Upper lobe of right lung (tissue), 1 donor: ENCODE measurements around the gene GLG1. TPM values are rescaled to one million over a fixed set of nuclear protein-coding genes. Genes with fewer than 3 reads are reported as not detected.

Experiments
- ATAC-seq: fragments of 200-7000 bp; cut with Tn5 transposase; one replicate; pipeline ENCODE4 v1.9.1; 2020; ENCODE audit warnings: mild to moderate bottlenecking, moderate library complexity
- DNase-seq: peaks from one replicate; pipeline ENCODE4 v3.0.0-alpha.2; 2020
- H3K27ac ChIP-seq: fragments of 200-600 bp; one replicate; pipeline ENCODE4 v1.8.0; 2022
- H3K27me3 ChIP-seq: fragments of 200-600 bp; one replicate; pipeline ENCODE4 v1.8.0; 2022; ENCODE audit warnings: mild to moderate bottlenecking
- H3K36me3 ChIP-seq: fragments of 200-600 bp; one replicate; pipeline ENCODE4 v1.8.0; 2022
- H3K4me1 ChIP-seq: fragments of 200-600 bp; one replicate; pipeline ENCODE4 v1.8.0; 2022
- H3K4me3 ChIP-seq: fragments of 200-600 bp; one replicate; pipeline ENCODE4 v1.8.0; 2022; ENCODE audit warnings: mild to moderate bottlenecking
- H3K9me3 ChIP-seq: fragments of 200-600 bp; one replicate; pipeline ENCODE4 v1.8.0; 2022
- CTCF ChIP-seq: fragments of 200-600 bp; IDR thresholded peaks from one replicate; pipeline ENCODE4 v1.8.0; 2022; ENCODE audit warnings: antibody characterized with exemption
- intact Hi-C: fragments of 100-400 bp; cut with DNase I; formaldehyde crosslinking; loops from one replicate; pipeline ENCODE4 v1.11.0; 2022
- total RNA-seq: library from RNA; stranded (reverse); fragmentation: NEBNext Ultra II Directional; extraction: Animal tissue kit (Norgen Biotek cat#: 25700); gene quantifications from one replicate; pipeline ENCODE4 v1.2.1, GENCODE V29; 2021
- donor health status: DM: no; HTN: yes; CAD: no; lungs with severe emphysema.

The GLG1 gene
- total RNA-seq, 1 donor from 2014 or later, result 112 TPM

DNA sequence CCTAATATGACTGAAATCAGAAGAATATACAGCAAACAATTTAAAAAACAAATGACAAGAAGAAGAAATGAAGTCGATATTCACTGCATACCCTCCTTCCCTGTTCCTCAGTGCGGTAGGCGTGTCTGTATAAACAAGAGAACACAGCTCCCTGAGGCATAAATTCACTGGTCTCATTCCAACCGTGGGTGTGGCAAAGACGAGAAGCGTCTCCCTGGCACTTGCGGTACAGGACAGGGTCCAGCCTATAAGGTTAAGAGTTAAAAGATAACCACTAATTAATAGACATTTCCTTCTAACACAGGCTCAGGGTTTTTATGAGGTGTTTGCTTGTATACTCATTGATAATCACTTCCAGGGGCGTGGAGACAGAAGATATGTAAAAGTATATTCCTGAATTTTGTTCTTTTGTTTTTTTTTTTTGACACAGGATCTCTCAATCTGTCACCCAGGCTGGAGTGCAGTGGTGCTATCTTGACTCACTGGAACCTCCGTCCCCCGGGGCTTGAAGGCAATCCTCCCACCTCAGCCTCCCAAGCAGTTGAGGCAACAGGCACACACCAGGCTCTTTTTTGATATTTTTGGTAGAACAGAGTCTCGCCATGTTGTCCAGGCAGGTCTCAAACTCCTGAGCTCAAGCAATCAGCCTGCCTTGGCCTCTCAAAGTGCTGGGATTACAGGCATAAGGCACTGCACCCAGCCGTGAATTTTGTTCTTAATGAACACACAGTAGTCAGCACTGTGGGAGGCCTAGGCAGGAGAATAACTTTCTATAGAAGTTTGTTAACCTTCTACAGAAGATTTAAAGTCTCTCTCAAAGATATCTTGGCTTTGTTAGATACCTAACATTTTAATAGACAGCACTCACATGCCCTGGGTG is 126.5 kb downstream of the GLG1 start:
- no peaks in the 10 kb centered on the region for H3K27me3 ChIP-seq
- no peak overlapping the region for H3K4me3 ChIP-seq
- intact Hi-C loops, result no loop called here
- H3K36me3 ChIP-seq, result peaks cover 68% of the 10 kb centered on the region
- no peak for TF ChIP-seq CTCF
- H3K27ac ChIP-seq, result peak overlapping the region; percentile 39
- ATAC-seq (peak; percentile 83), DNase-seq (no peak)
- no peaks in the 10 kb centered on the region for H3K9me3 ChIP-seq
- peaks cover 12% of the 10 kb centered on the region for H3K4me1 ChIP-seq

DNA sequence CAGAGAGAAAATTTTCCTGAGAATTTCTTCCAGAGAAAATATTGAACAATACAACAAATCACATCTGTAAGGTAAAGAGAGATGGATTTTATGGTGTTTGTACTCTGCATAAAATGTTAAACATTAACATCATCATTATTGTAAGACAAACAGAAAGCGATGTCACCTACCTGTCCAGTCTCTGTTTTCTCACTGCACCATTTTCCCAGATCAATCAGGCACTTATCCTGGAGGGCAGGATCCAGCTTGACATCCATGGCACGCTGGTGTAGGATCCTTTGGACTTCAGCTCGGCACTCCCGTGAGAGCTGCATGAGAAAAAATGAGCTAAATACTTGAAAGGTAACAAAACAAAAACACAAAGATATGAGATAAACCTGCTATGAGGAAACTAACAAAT is 129.7 kb downstream of the GLG1 start:
- Histone ChIP-seq H3K4me3 (no peak overlapping the region), H3K27ac (no peak overlapping the region), H3K27me3 (no peaks in the 10 kb centered on the region), H3K4me1 (peaks cover 12% of the 10 kb centered on the region), H3K36me3 (peaks cover 73% of the 10 kb centered on the region), H3K9me3 (no peaks in the 10 kb centered on the region)
- ATAC-seq, result no peak
- no peak for TF ChIP-seq CTCF
- DNase-seq, result no peak
- intact Hi-C loops, result no loop called here

- TF ChIP-seq CTCF, result no peak
- H3K9me3 ChIP-seq, result no peaks in the 10 kb centered on the region
- intact Hi-C loops, result no loop called here
- no peak for DNase-seq
- peaks cover 85% of the 10 kb centered on the region for H3K36me3 ChIP-seq
- no peaks in the 10 kb centered on the region for H3K27me3 ChIP-seq
- ATAC-seq, result no peak
- H3K4me3 ChIP-seq, result no peak overlapping the region
- H3K4me1 ChIP-seq, result peaks cover under 1% of the 10 kb centered on the region
- H3K27ac ChIP-seq, result no peak overlapping the region
Measured at GRCh38 chr16:74474416-74474815, 132.5 kb downstream of the GLG1 start.

DNA sequence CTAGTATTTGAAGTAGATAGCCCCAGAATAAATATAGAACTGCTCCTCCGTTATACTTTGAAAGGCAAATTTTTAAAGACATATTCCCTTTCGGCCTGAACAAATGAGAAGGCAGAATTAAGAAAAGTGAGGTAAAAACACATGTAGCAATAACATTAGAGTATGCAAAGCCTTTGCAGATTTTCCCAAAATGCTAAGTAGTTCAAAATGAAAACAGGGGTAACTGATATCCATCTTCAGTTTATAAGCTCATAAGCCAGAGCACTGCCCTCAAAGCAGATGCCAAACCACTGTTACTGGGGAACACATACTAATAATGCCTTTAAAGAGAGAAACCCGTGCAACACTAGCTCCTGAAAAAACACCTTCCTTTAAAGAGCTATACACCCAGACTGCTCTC is 134.4 kb downstream of the GLG1 start:
- Histone ChIP-seq H3K27me3 (no peaks in the 10 kb centered on the region), H3K36me3 (peaks cover 92% of the 10 kb centered on the region), H3K9me3 (no peaks in the 10 kb centered on the region), H3K4me1 (no peaks in the 10 kb centered on the region), H3K27ac (no peak overlapping the region), H3K4me3 (no peak overlapping the region)
- no peak for TF ChIP-seq CTCF
- ATAC-seq (no peak), DNase-seq (no peak)
- intact Hi-C loops, result no loop called here

DNA sequence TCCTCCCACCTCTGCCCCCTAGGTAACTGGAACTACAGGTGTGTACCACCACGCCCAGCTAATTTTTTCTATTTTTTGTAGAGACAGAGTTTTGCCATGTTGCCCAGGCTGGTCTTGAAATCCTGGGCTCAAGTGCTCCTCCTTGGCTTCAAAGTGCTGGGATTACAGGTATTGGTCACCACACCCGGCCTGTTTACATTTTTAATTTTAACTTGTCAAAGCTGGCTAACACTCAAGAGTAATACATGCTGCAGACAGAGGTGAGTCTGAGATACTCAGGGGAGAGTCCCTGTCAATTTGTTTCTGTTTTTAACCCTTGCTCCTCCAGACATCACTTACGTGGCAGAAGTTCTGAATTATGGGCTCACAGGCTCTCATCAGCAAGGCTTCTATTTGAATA is 134.9 kb downstream of the GLG1 start:
- Histone ChIP-seq H3K9me3 (no peaks in the 10 kb centered on the region), H3K4me3 (no peak overlapping the region), H3K4me1 (no peaks in the 10 kb centered on the region), H3K27me3 (no peaks in the 10 kb centered on the region), H3K27ac (no peak overlapping the region), H3K36me3 (peaks cover 92% of the 10 kb centered on the region)
- no peak for ATAC-seq
- intact Hi-C loops, result no loop called here
- no peak for TF ChIP-seq CTCF
- no peak for DNase-seq
